Psoas muscle (tissue), 8 donors: Measurements from ENCODE around the gene LPIN1. TPM values are rescaled to one million over a fixed set of nuclear protein-coding genes. Genes with fewer than 3 reads are reported as not detected.

Source experiments
- ATAC-seq, 4 donors: fragments of 200-7000 bp; cut with Tn5 transposase; one replicate each; pipeline ENCODE4 v1.9.1; 2020; ENCODE audit warnings: moderate library complexity in 3 of 4, mild to moderate bottlenecking in 2 of 4
- DNase-seq, 2 donors: peaks; one replicate each; pipeline ENCODE4 v3.0.0-alpha.2; 2020
- H3K27ac ChIP-seq: fragments of 200-600 bp; one replicate; pipeline ENCODE4 v1.8.0; 2022
- H3K27me3 ChIP-seq, 3 donors: fragments of 200-600 bp in 1 of 3; one replicate each; pipeline versions ENCODE4 v1.6.1 to v1.8.0; 2013 to 2022; ENCODE audit warnings: low read length in 2 of 3, mild to moderate bottlenecking in 2 of 3, moderate library complexity in 1 of 3; ENCODE audit not compliant: insufficient read depth in 3 of 3
- H3K36me3 ChIP-seq, 2 donors: fragments of 200-600 bp in 1 of 2; one replicate each; pipeline versions ENCODE4 v1.6.1 to v1.8.0; 2013 to 2022; ENCODE audit warnings: low read depth in 1 of 2, mild to moderate bottlenecking in 1 of 2, moderate library complexity in 1 of 2; ENCODE audit not compliant: insufficient read depth in 1 of 2
- H3K4me1 ChIP-seq: fragments of 200-600 bp; one replicate; pipeline ENCODE4 v1.8.0; 2022
- H3K4me3 ChIP-seq: fragments of 200-600 bp; one replicate; pipeline ENCODE4 v1.8.0; 2022; ENCODE audit warnings: mild to moderate bottlenecking
- H3K9me3 ChIP-seq: fragments of 200-600 bp; one replicate; pipeline ENCODE4 v1.8.0; 2022
- WGBS, 3 donors: extraction: QIAGEN DNeasy Blood & Tissue Kit; methylation state at CpG; one replicate each; pipeline versions ENCODE4 v1.1.6 to v1.1.7; 2013; 5-methylcytosine and 5-hydroxymethylcytosine counted together
- intact Hi-C, 2 donors: fragments of 100-400 bp; cut with DNase I; formaldehyde crosslinking; loops; one replicate each; pipeline versions ENCODE4 v1.11.0 to v1.14.2; 2022
- long read RNA-seq, 2 donors: library from polyadenylated mRNA; unstranded; transcript quantifications; one replicate each; pipeline ENCODE4 v2.0.0, GENCODE V29; 2021
- polyA plus RNA-seq, 3 donors: library from polyadenylated mRNA; stranded (reverse); fragments of 200-250 nt; gene quantifications; one replicate each; pipeline ENCODE4 v1.2.3, GENCODE V29; 2013
- total RNA-seq, 4 donors: library from RNA; stranded (reverse); fragmentation: NEBNext Ultra II Directional in 2 of 4; extraction: Animal tissue kit (Norgen Biotek cat#: 25700) in 2 of 4; gene quantifications; one replicate each; pipeline versions ENCODE4 v1.2.1 to v1.2.4, GENCODE V29; 2021 to 2023
- TF ChIP-seq, protein P1 (sequence below): fragments of 200-600 bp; IDR thresholded peaks from one replicate; pipeline ENCODE4 v1.8.0; 2022; ENCODE audit warnings: antibody characterized with exemption
- donor health status: healthy with polysubstance abuse.
- donor health status: DM: no; HTN: no; CAD: no; lungs with moderate emphysema.
- donor health status: Bipolar disorder and iron deficiency.
- donor health status: healthy.
- donor health status: DM: yes; HTN: yes; CAD: no.
- donor health status: DM: no; HTN: no; CAD: no.
- donor health status: DM: no; HTN: no; CAD: no.
- donor health status: DM: yes; HTN: yes; CAD: no.

Gene LPIN1, protein sequence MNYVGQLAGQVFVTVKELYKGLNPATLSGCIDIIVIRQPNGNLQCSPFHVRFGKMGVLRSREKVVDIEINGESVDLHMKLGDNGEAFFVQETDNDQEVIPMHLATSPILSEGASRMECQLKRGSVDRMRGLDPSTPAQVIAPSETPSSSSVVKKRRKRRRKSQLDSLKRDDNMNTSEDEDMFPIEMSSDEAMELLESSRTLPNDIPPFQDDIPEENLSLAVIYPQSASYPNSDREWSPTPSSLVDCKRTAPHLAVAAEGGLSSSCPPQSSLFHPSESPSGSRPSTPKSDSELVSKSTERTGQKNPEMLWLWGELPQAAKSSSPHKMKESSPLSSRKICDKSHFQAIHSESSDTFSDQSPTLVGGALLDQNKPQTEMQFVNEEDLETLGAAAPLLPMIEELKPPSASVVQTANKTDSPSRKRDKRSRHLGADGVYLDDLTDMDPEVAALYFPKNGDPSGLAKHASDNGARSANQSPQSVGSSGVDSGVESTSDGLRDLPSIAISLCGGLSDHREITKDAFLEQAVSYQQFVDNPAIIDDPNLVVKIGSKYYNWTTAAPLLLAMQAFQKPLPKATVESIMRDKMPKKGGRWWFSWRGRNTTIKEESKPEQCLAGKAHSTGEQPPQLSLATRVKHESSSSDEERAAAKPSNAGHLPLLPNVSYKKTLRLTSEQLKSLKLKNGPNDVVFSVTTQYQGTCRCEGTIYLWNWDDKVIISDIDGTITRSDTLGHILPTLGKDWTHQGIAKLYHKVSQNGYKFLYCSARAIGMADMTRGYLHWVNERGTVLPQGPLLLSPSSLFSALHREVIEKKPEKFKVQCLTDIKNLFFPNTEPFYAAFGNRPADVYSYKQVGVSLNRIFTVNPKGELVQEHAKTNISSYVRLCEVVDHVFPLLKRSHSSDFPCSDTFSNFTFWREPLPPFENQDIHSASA
- total RNA-seq = 100 to 1,000 TPM; 109 to 382 (median 250) TPM
- 100 to 1,000 TPM in 2 of 3 donors, 10 to 100 TPM in 1; 82.0 to 291 (median 146) TPM for polyA plus RNA-seq
- long read RNA-seq, donor 1, full-length matches to known transcripts = 4 of 59 reads
- long read RNA-seq, donor 1, partial matches to known transcripts = 35 of 59 reads
- long read RNA-seq, donor 1, other reads (novel, unspliced or antisense) = 20 of 59 reads
- long read RNA-seq, donor 2, full-length matches to known transcripts = 37 of 417 reads
- long read RNA-seq, donor 2, partial matches to known transcripts = 282 of 417 reads
- long read RNA-seq, donor 2, other reads (novel, unspliced or antisense) = 98 of 417 reads

DNA sequence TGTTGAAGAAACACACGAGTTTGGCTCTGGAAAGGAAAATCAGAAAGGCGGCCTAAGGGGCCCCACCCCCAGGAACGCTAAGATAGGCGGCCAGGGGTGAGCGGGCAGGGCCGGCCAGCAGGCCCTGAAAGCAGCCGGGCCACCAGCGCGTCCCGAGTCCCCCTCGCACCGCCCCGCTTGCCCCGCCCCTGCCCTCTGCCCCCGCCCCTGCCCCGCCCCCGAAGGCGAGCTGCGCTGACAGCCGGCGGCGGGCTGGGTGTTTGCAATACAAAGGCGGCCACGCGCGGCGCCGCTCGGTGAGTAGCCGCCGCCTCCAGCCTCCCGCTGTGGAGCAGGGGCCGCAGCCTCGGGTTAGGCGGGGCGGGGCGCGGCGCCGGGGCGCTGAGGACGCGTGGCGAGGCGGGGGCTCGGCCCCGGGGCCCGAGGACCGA, at the start of gene LPIN1:
Gene LPIN1 (plus strand): TSS at position 257 of the 431 bp plus-strand sequence. CDS start 18,910 bp downstream, outside the sequence.
- TF ChIP-seq, protein P1, sequence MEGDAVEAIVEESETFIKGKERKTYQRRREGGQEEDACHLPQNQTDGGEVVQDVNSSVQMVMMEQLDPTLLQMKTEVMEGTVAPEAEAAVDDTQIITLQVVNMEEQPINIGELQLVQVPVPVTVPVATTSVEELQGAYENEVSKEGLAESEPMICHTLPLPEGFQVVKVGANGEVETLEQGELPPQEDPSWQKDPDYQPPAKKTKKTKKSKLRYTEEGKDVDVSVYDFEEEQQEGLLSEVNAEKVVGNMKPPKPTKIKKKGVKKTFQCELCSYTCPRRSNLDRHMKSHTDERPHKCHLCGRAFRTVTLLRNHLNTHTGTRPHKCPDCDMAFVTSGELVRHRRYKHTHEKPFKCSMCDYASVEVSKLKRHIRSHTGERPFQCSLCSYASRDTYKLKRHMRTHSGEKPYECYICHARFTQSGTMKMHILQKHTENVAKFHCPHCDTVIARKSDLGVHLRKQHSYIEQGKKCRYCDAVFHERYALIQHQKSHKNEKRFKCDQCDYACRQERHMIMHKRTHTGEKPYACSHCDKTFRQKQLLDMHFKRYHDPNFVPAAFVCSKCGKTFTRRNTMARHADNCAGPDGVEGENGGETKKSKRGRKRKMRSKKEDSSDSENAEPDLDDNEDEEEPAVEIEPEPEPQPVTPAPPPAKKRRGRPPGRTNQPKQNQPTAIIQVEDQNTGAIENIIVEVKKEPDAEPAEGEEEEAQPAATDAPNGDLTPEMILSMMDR = peak; percentile 24
- peak within 1 kb of the TSS; percentile 92 for H3K27ac ChIP-seq
- 0 to 1% (median 0%) methylated on average over 21 to 49 of the region's 49 CpGs for WGBS, 3 donors
- H3K4me1 ChIP-seq = peaks cover 65% of the 10 kb centered on the region
- intact Hi-C loops = loop anchor here in 1 of 2 donors (5.0 kb wide), 1 partner anchor 49 kb away; no protein-coding TSS in a partner anchor
- H3K36me3 ChIP-seq = no peaks in the 10 kb centered on the region
- no peaks in the 10 kb centered on the region for H3K27me3 ChIP-seq
- H3K4me3 ChIP-seq = peak within 1 kb of the TSS; percentile 90
- no peaks in the 10 kb centered on the region for H3K9me3 ChIP-seq
- DNase-seq = peak; percentile 94 to 95
- peak; percentile 68 to 80 (median 72) for ATAC-seq

DNA sequence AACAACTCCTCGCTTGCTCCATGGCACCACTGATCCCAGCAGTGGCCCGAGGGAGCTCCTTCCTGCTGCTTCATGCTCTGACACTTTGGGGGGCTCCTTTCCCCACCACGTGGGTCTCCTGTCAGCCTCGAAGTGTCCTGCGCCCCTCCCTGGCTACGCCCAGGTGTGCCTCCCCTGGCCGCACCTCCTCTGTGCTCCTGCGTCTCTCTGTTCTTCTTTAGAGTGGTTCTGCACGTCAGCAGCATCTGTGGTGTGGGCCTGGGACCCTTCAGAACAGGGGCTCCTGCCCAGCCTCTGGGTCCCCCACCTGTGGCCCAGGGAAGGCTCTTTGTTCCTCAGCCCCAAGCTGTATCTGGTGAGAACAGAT, 49.7 kb upstream of the LPIN1 start:
- WGBS, 3 donors = 71 to 80% (median 74%) methylated on average over 9 of the region's 9 CpGs
- TF ChIP-seq, protein P1 = no peak
- Histone ChIP-seq H3K4me1 (peaks cover 34% of the 10 kb centered on the region), H3K27me3 (no peaks in the 10 kb centered on the region), H3K9me3 (no peaks in the 10 kb centered on the region), H3K36me3 (no peaks in the 10 kb centered on the region), H3K4me3 (peak overlapping the region; percentile 38), H3K27ac (peak overlapping the region; percentile 91)
- intact Hi-C loops = loop anchor here in 1 of 2 donors (5.0 kb wide), 1 partner anchor 51 kb away; the partner anchor contains the start of gene LPIN1
- DNase-seq (no peak), ATAC-seq (no peak)

DNA sequence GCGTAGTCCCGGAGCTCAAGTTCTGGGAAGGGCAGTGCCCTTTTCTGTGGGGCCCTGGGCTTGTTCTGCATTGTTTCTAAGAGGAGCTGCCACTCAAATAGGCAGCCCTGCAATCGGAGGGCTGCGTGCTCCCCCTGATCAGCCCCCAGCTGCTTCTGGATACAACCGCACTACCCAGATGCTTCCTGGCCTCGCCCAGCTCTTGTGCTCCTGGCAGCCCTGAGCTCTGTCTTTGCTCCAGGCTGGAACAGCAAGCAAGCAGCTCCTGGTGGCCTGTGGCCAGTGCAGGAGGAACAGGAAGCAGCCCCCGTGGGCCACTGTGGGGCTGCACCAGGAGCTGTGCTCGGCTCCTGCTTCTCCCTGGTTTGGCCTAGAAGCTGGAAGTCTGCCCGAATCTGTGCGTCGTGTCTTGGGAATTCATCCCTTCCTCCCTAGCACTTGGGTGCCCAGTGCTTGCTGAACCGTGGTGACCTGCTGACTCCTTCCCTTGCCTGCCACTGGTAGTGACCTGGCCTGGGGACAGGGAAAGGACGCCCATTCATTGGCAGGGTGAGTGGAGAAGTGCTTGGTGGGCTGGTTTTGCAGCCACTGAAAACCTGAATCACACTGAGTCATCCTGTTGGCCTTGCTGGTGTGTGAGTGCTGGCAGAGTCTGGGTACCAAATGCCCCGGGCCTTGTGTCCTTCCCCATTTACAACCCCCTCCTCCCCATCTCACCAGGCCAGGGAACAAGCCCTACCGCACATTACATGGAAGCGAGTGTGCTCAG, 49.1 kb upstream of the LPIN1 start:
- DNase-seq (peak; percentile 80 to 95), ATAC-seq (peak; percentile 71 to 77 (median 75))
- TF ChIP-seq, protein P1 = no peak
- no peaks in the 10 kb centered on the region for H3K36me3 ChIP-seq
- WGBS, 3 donors = 9 to 22% (median 12%) methylated on average over 15 to 16 of the region's 16 CpGs
- peak overlapping the region; percentile 38 for H3K4me3 ChIP-seq
- intact Hi-C loops = loop anchor here in 1 of 2 donors (5.0 kb wide), 1 partner anchor 50 kb away; the partner anchor contains the start of gene LPIN1
- no peaks in the 10 kb centered on the region for H3K27me3 ChIP-seq
- H3K4me1 ChIP-seq = peaks cover 34% of the 10 kb centered on the region
- H3K9me3 ChIP-seq = no peaks in the 10 kb centered on the region
- peak overlapping the region; percentile 91 for H3K27ac ChIP-seq
